ENCODE results near the gene CTIF.

- TF ChIP-seq CTCF (IDR thresholded peaks at IDR 0.05; ENCODE audit: low read depth, low read length, missing input control) (no peak), JUND (IDR thresholded peaks at IDR 0.05) (no peak), RAD21 (IDR thresholded peaks at IDR 0.05) (no peak), REST (IDR thresholded peaks at IDR 0.05) (no peak), TAF1 (conservative IDR thresholded peaks at IDR 0.05) (no peak), SP1 (IDR thresholded peaks at IDR 0.05) (no peak)
Measured at GRCh38 chr18:48637081-48637990, 98.5 kb downstream of the CTIF start.

All from liver (tissue), 3 donors.